TTC549 (cell line): ENCODE measurements around the gene NCKAP5.

Experiments used
- FAIRE-seq: peaks from 2 replicates; lab custom pipeline; 2012; peaks lifted over from hg19 to GRCh38; lab: Jason Lieb, UNC

NCKAP5 gene

DNA sequence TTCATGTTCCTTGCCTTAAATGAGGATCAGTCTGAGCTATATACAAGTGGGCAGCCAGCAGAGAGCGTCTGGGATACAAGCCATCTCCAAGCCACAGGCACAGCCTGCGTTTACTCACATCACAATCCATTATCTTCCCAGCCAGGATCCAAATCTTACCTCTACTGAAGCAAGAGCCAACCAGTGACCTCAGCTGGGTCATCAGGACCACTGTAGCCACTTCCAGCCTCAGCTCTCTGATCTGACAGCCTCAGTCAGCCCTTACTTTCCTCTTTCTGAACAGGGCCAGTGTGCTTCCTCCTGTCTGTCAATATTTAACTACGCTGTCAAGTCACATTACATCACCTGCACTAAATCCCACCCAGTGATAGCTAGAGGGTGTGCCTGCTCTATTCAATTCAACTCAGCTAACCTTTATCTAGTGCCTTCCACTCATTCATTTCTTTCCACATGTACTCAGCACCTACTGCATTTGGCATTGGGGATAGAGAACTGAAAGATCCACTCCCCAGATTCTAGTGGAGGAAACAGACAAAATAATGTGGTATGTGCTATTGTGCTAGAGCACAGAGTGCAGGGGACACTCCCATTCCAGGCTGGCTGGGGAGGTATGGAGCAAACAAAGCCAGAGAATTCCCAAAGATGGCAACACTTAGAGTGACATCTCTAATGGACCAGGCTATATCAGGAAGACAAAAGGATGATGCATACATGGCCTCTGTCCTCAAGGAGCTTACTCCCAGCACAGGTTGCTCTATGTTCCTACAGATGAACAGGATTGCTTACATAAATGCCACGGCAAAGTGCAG lies 146.5 kb downstream of the NCKAP5 start:
- FAIRE-seq: no peak

DNA sequence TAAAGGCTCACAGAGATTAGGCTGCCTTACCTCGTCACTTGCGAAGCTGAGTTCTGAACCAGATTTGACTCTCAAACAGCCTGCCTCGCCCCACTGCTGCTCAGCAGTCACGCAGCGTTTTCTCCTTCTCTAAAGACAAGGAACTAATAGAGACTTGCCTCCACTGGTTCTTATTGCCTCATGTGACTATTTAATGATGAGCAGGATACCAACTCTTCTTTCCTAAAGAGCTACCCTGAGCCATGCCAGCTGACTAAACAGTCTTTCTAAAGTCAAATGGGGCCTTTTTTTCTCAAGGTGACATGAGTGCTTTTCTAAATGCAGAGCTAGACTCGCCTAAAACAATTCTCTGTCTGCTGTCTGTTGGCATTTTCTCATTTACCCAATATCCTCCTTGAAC lies 147.5 kb downstream of the NCKAP5 start:
- no peak for FAIRE-seq

DNA sequence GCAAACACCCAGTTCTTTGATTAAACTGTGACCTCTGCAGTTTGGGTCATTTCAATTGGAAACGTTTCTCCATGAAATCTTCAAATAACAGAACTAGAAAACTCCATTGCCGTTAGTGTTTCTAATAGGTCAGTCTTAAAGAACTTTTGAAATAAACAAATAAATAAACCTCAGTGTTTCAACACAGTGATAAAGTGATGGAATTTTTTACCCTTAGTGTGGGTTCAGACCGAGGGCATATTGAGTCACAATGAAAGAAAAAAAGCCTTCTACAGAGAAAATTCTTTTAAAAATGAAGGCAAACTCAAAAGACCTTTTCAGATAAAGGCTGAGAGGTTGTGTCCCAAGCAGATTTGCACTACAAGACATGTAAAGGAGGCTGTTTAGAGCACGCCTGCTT lies 149.6 kb downstream of the NCKAP5 start:
- no peak for FAIRE-seq

DNA sequence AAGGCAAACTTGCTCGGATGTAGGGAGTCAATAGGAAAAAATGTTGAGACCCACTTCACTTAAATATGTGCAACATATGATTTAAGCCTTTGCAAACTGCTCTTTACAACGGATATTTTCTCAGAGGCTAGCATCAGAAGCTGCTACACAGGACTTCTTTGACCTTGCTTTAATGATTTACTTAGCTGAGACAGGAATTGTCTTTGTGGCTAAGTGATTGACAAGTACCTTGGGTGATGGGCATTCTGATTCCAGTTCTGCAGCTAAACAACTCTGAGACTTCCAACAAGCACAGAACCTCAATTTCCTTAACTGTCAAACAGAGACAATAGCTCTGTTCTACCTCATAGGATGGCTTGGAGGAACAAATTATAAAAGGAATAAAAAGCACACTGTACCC lies 150.2 kb downstream of the NCKAP5 start:
- FAIRE-seq: no peak

DNA sequence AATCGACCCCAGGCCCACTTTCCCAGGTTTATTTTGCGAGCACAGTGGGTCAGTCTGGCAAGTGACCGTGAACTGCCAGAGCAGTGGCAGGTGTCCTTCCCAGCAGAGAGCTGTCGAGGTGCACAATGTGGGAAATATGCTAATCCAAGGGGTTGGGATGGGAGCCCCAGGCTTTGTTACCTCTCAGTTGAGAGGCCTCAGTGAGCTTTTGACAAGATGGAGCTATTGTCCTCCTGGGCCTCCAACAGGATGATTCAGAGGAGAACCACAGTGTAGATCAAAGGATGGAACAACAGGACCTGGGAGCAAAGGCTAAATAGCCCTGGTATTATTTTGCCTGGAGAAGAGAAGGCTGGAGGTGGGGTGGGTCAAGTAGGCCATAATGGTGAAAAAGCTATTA lies 150.8 kb downstream of the NCKAP5 start:
- no peak for FAIRE-seq

DNA sequence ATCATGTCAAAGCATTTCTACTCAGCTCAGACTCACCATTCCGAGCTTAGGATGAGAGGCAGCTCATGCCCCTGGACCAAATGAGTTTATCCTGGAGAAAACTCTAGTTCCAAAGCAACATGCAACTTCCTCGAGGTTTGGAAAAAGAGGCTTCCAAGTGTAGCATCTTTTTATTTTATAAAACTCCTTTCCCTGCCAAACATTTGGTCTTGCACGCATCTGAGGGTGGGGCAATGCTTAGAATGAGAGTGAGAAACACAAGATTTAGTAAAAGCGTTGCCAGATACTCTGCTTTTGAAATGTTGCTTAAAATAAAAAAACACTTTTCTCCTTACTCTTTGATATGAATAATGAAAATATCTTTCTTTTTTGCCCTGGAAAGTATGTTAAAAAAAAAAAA lies 151.5 kb downstream of the NCKAP5 start:
- no peak for FAIRE-seq

DNA sequence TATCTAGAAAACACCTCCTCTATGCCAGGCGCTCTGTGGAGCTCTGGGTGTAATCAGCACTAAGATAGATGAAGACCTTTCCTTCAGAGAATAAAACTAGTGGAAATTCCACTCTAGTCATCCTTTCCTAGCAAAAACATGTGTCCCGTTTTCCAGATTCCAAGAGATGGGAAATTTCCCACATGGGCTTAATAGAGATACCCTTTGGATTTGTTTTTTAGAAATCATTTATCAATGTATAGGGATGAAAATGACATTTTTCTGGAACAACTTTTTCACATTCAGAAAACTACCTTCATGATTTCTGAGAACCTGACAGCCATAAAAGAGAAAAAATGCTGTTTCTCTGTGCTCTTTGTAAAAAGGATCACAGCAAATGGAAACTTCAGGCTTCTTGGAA lies 152.1 kb downstream of the NCKAP5 start:
- no peak for FAIRE-seq

DNA sequence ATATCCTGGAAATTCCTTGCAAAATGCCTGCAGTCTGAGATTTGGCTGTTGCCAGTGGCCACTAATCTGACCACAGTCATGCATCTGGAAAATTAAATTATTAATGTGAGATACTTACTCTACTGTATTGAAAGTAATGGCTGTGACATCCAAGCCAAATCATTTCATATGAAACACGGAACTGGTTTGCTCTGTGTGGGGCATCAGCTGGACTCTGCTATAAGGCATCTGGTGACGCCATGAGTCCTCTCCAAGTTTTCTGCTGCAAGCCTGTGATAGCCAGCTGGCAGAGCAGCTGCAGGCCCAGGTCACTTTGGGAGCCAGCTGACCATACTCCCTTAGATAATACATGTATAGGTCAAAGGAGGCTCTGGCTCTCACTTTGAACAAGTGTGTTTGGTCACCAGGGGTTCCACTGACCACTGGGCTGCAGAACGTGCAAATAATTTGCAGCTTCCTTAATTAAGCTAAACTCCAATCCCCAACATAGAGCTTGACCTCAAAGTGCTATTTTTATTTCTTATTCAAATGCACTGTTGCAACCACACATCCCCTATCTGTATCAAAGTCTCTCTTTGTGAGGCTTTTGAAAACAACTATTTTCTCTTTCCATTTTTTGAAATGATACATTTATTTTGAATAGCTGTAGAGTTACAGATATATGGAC lies 152.9 kb downstream of the NCKAP5 start:
- FAIRE-seq: no peak

DNA sequence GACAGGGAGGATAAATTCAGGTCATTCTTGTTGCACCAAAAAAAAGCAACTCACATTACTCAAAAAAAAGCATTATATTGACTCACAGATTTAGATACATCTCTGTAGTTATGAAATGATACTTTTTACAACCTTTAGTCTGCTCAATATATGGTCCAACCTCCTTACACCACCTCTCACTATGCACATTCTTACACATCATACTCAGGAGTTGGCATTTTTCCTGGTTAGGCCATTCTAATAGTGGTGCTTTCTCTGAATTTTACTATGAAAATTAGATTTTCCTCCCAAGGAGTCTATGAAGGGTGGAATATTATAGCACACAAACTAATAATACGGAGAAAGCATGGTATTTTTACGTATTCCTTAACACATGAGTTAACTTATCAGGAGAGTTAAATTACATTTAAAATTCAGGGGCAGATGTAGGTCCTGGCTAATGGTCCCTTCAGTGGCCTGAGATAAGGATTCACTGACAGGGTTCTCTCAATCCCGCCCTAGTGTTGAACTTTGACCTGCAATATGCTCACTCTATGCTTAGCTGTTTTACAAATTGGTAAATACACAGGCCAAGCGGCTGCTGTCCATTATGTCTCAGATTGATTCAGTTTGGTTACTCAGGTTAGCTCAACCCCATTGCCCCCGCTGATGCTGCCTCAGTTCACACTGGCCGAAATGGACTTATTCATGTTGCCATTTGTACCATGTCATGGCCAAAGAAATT lies 153.6 kb downstream of the NCKAP5 start:
- no peak for FAIRE-seq

DNA sequence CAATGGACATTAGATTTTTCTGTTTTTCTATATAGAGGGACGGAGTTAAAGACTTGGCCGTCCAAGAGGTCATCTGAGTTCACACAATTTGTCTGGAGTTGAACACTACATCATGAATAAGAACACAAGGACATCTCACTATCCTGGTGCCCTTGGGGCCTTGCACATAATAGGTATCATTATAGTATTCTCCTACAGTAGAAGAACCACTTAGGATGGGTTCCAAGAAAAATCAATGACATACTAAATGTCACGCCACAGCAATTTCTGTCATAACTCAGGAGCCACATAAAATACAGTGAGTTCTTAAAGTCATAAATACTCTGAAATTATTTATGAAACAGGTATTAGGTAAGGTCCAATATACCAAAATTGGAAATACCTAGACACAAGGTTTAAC lies 154.4 kb downstream of the NCKAP5 start:
- no peak for FAIRE-seq

DNA sequence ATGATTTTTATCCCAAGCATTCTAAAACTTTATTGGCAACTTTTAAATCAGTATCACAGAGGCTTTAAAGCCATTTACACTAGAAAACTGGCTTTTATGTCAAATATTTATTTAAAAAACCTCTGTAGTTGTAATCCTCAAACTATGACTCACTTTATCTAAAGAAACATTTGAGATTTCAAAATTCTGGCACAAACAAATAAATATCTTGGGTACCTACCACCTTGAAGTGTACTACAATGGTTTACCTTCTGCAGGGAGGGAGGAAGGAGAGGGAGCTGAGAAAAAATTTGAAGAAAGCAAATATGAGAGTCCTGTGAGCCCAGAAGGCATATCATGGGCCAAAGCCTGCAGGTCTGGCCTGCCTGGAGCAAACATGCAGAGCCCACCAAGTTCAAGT lies 155.6 kb downstream of the NCKAP5 start:
- no peak for FAIRE-seq

DNA sequence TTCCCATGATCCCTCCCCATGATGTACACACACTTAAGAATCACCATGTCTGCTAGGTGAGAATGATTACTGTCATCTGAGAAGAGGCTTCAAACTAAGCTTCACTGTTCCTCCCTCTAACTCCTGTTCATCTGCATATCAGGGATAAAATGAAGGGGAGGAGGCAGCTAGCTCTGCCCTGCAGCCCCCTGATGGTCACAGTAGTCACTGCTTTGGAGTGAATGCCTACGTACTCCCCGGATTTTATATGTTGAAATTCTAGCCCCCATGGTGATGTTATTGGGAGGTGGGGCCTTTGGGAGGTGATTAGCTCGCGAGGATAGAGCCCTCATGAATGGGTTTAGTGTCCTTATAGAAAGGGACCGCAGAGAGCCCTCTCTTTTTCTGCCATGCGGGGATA lies 156.4 kb downstream of the NCKAP5 start:
- no peak for FAIRE-seq

DNA sequence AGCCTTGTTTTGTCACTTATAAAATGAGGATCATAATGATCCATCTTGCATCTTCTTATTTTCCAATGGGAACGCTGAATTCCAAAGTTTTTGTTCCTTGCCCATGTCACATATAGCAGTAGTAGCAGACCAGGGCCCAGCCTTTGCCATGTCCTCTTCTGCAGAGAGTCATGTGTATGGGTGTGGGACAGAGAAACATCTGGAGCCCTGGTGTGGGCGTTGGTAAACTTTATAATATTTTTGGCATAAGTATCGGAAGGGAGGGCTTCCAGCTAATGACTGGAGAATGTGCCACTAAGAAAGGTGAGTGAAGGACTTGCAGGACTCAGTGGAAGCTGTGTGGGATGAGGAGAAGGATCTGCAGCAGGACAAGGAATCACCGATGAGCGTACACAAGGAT lies 157.2 kb downstream of the NCKAP5 start:
- no peak for FAIRE-seq

DNA sequence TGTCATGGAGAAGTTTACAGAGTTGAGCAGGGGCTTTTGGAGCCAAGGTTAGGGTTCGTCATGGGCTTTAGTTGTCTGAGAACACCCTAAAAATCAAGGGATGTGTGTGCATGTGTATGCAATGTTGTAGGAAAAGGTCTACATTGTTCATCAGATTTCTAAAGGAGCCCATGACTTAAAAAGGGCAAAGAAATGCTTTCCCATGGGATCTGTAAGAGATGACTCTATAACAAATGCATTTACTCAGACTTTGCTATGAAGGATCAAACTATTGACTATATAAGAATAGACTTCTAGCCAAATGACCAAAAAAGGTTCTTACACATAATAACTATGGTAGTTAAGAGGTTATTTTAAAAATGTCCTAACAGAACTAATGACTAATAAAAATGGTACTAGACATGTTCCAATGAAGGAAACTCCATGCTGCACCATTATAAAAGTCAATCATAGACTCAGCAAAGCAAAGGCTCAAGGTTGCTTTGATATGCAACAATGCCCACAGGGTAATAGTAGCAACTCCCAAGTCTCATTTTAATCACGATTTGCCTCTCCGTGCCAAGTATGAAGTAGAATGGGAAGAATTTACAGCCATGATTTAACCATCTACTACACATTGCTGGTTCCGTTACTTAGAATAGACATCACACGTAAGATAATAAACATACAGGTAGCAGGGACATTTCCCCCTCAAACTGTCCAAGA lies 158.5 kb downstream of the NCKAP5 start:
- FAIRE-seq: no peak

DNA sequence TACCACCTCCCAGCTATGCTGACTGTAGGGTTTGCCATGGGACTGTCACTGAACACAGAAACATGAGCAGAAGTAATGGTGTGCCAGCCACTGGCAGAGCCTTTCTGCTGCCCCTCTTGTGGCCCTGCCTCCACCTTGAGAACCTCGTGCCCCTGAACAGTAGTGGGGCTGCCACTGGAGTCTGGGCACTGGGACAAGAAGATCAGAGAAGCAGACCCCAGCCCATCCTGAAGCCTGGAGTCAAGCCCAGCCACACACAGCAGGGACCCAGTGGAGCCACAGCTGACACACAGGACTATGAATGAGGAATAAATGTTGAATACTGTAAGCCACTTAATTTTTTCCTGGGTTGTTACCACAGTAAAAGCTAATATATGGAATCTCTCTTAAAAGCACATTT lies 159.6 kb downstream of the NCKAP5 start:
- no peak for FAIRE-seq

DNA sequence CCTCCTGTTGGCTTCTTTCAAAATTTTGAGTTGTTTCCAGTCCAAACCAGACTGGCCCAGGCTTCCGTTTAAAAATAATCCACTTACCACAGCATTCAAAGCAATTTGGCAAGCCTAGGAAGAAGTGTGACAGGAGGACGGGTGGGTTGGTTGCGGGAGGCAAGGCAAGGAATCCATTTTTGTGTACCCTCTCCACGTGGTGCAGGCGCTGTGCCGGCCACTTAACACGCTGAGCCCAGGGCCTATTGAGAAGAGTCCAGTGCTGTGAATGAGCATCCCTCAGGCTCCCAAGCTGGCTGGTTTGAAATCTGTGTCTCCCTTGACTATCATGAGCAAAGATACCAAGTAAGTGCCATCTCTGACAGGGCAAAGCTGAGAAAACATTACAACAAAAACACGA lies 160.9 kb downstream of the NCKAP5 start:
- FAIRE-seq: no peak

DNA sequence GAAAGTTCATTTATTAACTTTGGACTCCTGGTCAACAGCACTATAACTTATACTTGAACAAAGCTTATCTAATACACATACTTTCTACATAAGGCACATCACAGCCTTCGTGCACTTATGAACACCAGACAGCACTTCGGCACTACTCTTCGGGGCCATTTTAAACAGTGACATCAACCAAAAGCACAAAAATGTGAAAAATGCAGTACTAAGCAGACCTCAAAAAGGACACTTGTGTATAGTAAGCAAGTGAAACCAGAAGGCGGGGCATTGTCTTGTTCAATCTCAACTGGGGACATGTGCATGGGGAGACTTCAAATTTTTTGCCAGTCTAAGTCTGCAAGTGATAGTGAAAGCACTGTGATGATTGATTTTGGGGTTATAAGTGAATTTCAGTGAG lies 163.0 kb downstream of the NCKAP5 start:
- FAIRE-seq: no peak

DNA sequence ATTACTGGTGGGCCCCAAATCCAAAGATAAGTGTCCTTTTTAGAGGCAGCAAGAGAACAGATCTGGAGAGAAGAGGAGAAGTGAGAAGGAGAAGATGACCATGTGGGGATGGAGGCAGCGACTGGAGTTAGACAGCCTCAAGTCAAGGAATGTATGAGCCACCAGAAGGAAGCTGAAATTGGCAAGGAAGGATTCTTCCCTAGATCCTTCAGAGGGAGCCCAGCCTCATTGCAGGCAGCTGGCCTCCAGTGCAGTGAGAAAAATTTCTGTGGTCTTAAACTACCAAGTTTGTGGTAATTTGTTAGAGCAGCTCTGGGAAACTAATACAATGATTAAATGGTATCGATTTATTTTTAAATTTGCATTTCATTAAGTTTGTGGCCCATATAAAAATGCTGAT lies 167.9 kb downstream of the NCKAP5 start:
- no peak for FAIRE-seq

DNA sequence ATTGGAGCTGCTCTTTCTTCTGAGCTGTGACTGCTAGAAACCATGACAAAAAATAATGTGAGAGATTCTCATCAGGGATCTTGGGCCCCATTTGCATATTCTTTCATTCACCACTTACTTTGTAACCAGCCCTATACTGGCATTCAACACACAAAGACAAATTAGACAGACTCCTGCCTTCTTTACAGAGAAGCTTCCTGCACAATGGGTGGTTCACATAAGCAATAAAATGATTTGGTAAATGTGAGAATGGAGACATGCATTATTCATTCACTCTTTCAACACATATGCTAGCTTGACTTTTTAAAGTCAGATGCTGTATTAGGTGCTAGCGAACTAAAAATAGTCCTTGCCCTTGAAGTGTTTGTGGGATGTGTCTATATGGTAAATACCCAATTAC lies 174.4 kb downstream of the NCKAP5 start:
- FAIRE-seq: no peak

DNA sequence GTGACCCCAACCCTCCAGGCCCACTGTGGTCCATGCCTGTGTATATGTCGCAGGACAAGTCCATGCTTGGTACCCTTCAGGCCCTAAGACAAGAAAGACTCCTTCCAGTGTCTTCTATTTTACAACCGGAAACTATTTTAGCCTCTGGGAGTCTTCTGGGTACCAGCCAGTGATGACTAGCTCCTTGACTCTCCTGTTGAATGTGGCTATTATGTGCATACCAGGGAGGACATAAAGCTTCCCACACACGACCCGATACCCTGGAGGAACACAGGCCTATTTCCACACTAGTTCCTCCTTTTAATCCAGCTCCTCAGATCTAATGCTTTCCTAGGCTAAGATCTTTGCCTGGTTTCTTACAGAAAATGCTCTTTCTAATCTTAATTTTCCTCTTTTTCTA lies 178.1 kb downstream of the NCKAP5 start:
- FAIRE-seq: no peak

DNA sequence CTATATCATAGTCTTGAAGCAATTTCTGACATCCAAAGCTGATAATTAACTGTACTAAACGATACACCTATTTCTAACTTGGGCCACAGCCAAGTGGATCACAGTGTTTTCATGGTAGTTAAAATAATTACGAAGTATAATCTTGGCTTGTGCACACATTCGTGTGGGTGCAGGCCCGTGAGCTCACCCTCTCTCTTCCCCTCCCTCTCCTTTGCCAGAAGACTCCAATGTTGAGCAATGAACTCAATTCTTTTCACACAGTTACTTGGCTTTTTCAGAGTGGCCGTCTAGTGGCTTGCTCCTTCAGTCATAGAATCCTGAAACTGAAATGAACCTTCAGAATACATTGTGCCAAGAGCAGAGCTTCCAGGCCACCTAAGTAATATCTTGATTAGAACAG lies 178.7 kb downstream of the NCKAP5 start:
- FAIRE-seq: no peak

DNA sequence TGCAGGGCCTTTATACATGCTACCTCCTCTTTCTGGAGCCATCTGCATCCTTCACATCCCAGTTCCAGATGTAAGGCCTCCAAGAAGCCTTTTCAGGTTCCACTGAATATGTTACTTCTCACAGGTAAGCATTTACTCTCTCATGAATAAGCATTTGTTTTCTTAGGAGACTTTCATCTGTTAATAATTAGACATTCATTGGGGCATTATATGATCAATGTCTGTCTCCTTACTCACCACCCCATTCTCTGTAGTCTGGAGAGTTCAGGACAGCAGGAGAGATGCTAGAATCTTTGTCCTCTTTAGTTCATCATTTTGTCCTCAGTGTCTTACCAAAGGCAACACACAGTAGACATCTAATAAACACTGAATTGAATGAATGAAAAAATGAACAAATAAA lies 185.7 kb downstream of the NCKAP5 start:
- no peak for FAIRE-seq

DNA sequence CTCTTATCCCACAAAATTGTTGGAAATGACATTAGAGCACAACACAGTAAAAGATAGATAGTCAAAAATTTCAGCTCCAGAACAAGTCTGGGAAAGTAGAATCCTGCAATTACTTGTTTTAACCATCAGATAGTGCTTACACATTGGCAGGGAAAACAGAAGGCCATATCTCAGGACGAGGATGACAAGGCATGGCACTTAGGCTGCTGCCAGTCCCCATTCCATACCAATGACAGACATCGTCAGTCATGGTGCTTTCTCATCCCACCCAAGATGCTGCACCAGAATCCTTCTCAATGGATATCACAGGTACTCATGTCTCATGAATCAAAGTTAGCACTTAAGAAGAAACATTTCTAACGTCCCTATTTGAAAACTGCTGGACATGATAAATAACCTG lies 187.3 kb downstream of the NCKAP5 start:
- FAIRE-seq: no peak
